ENCODE results near the gene VIPAS39.
A peak's percentile ranks its signal among the peaks of the same experiment; 100 is the strongest.
"Not testable (repeated sequence)": the region's sequence is repeated elsewhere in the genome, so short reads cannot be mapped to it uniquely, and the experiment has no call there.

The VIPAS39 gene

GRCh38 chr14:77416098-77416497 lies 41.3 kb downstream of the VIPAS39 start:
- H3K4me3 ChIP-seq (ENCODE audit: low read depth, low read length); DNase-seq (ENCODE audit: low read depth): not testable (repeated sequence)

- not testable (repeated sequence) for DNase-seq (ENCODE audit: low read depth); H3K4me3 ChIP-seq (ENCODE audit: low read depth, low read length)
Observed at GRCh38 chr14:77415403-77416030, 41.9 kb downstream of the VIPAS39 start.

GRCh38 chr14:77409131-77409533 lies 48.3 kb downstream of the VIPAS39 start:
- DNase-seq (ENCODE audit: low read depth): no peak
- H3K4me3 ChIP-seq (ENCODE audit: low read depth, low read length): no peak overlapping the region

DNA sequence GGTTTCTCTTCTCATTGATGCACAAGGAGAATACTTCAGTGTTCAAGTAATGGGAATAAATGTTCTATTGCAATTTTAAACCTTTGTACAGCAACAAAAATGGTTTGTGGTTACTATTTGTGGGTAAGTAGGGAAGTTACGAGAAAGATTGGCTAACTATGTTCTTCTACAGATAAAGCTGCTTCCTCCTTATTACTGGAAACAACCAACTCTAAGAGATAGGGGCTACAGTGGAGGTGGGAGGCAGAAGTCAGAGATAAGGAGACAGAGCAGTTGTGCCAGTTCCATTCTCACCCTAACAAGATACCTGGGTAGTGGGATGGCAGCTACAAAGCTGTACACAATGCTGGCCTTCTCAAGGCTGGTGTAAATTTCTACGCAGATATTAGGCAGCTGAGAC lies 50.2 kb downstream of the VIPAS39 start:
- H3K4me3 ChIP-seq (ENCODE audit: low read depth, low read length): no peak overlapping the region
- no peak for DNase-seq (ENCODE audit: low read depth)

GRCh38 chr14:77406718-77407117 lies 50.7 kb downstream of the VIPAS39 start:
- H3K4me3 ChIP-seq (ENCODE audit: low read depth, low read length): no peak overlapping the region

DNA sequence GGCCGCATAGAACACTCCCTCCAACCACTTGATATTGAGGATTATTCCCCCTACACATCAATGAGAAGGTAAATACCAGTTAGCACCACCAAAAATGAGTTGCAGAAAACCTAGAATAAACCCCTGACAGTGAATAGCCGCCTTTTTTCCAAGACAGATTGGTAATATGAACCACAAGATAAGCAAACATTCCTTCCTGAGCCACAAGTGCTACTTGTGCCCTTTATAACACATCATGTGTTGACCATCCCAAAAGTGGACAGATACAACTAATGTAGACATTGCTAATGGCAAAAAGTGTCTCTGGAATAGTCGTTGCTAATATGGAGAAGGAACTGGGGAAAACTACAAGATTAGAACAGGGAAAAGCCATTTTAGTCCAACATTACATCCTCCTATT lies 51.3 kb downstream of the VIPAS39 start:
- H3K4me3 ChIP-seq (ENCODE audit: low read depth, low read length): no peak overlapping the region
- DNase-seq (ENCODE audit: low read depth): no peak

More at GRCh38 chr14:77406718-77407117, 50.7 kb downstream of the VIPAS39 start:
- DNase-seq (ENCODE audit: low read depth): no peak

- no peak overlapping the region for H3K4me3 ChIP-seq (ENCODE audit: low read depth, low read length)
Observed at GRCh38 chr14:77403768-77404167, 53.6 kb downstream of the VIPAS39 start.

GRCh38 chr14:77400216-77400615 lies 57.2 kb downstream of the VIPAS39 start:
- DNase-seq (ENCODE audit: low read depth): no peak
- no peak overlapping the region for H3K4me3 ChIP-seq (ENCODE audit: low read depth, low read length)

More at GRCh38 chr14:77403768-77404167, 53.6 kb downstream of the VIPAS39 start:
- no peak for DNase-seq (ENCODE audit: low read depth)

DNA sequence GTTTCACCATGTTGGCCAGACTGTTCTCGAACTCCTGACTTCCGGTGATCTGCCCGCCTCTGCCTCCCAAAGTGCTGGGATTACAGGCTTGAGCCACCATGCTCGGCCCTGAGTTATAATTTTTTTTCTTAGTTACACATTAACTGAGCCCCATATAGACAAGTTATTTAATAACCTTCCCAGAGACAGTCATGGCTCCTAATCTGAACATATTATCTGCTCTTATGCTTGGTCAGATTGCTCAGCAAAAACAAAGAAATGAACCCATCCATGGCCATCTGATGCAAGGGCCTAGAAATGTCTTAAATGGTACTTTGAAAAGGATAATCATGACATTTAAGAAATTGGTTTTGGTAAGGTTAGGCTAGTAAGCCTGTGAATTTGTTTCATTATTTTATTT lies 67.2 kb downstream of the VIPAS39 start:
- DNase-seq (ENCODE audit: low read depth): no peak
- no peak overlapping the region for H3K4me3 ChIP-seq (ENCODE audit: low read depth, low read length)

DNA sequence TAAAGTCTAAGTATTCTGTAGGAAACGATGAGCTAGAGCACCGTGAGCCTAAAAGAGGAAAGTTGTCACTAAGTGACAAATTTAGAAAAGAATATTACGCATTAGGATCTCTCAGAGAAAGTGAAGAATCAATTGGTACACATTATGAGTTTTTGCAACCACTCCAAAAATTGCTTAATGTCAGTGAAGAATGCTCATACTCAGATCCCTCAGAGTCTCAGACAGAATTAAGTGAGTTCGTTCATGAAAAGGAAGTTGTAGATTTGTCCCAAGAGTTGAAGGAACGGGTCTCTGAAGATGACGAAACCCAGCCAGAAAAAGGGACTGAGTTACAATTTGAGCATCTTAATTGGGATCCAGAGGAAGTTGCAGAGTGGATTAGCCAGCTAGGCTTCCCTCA lies 78.7 kb downstream of the VIPAS39 start:
- no peak overlapping the region for H3K4me3 ChIP-seq (ENCODE audit: low read depth, low read length)
- DNase-seq (ENCODE audit: low read depth): no peak

DNA sequence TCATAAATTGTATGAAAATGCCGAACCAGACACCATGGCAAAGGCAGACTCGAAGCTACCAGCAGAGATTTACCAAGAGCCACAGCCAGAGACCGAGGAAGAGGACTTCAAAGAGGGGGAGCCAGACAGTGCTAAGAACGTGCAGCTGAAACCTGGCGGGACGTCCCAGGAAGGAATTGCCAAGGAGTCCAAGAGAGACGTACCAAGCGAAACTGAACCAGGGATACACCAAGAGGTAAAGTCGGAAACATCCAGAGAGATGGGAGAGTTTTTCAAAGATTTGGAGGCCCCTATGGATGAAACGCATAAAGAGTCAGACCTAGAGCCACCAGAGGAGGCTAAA lies 79.9 kb downstream of the VIPAS39 start:
- peak overlapping the region; percentile 85 for H3K4me3 ChIP-seq (ENCODE audit: low read depth, low read length)
- no peak for DNase-seq (ENCODE audit: low read depth)

DNA sequence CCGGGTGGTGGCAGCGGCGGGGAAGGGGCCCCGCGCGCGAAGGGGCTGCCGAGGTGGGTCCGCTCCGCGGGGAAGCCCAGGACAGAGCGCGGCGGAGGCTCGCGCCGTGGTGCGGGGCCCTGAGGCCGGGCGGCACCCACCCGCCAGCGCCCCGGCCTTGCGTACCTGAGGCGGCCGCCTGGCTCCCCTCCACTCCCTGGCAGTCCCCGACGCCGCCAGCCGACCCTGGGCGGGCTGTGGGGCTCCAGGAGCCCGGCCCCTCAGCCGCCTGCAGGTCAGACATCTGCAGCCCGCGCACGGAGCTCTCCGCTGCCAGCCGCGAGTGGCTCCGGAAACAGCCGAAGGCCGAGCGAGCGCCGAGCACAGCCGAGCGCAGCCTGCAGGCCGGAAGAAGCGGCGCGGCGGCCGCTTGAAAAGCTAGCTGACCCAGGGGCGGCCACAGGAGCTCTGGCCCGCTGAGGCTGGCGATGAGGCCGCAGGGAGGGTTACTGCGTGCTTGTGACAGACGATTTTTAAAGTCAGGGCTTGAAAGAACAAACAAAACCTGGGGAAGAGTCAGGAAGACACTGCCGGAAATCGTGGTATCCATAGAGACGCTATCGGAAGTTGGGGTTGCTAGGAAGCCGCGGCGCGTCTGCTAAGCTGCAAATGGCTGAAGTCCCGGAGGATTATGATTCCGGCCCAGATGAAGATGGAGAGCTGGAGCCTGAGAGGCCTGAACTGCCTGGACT lies 80.5 kb downstream of the VIPAS39 start, which contains the start of the genes SAMD15 and TMED8:
SAMD15 (plus strand) TSS at position 609 of the 731 bp plus-strand sequence; CDS start at position 649, 40 bp downstream.
TMED8 (minus strand) TSS at position 324 of the 731 bp plus-strand sequence; CDS start at position 283, 41 bp downstream.
- peak within 1 kb of the TSS; percentile 85 for H3K4me3 ChIP-seq (ENCODE audit: low read depth, low read length)
- peak; percentile 41 for DNase-seq (ENCODE audit: low read depth)

Measured in skeletal muscle cell (primary cell).